Measurements from ENCODE around the gene IFNAR1. TPM values are rescaled to one million over a fixed set of nuclear protein-coding genes. Genes with fewer than 3 reads are reported as not detected.
"Not testable (repeated sequence)": the region's sequence is repeated elsewhere in the genome, so short reads cannot be mapped to it uniquely, and the experiment has no call there.

IFNAR1 gene
- total RNA-seq, 6 experiments from 2014 or later, result 42.0 to 49.7 (median 43.6) TPM

DNA sequence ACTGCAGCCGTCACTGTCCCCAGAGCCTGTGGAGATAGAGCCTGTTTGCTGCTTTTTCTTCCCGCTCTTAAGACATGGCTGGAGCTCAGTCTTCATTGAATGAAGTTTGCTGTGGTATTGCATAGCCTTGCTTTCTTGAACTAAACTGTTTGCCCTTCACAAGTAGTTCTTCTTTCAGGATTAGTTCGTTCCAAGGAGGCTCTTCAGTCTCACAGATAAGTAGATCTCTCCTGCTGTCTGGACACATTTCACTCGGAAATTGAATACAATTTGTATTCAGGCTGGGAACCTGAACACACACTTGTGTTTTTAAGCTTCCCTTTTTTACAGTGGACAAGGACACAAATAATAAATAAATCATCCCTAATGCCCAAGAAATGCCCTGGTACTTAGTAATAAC lies 34.7 kb downstream of the IFNAR1 start:
- DNase-seq, result no peak
- H3K27ac Mint-ChIP-seq, result no peak overlapping the region

DNA sequence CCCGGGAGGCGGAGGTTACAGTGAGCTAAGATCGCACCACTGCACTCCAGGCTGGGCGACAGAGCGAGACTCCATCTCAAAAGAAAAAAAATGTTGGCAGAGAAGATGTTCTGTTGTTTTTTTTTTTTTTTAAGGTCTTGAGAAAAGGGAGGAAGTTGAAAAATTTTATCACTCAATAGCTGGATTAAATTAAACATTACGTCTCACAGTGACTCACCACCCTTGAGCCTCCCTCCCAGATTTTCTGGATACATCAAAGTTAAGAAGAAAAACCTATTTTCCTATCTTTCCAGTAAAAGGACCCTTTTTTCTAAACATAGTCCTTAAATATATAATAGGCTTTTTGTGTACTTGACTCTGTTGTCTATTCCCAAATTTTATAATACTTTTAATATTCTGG lies 35.5 kb downstream of the IFNAR1 start:
- TF ChIP-seq, protein P1, sequence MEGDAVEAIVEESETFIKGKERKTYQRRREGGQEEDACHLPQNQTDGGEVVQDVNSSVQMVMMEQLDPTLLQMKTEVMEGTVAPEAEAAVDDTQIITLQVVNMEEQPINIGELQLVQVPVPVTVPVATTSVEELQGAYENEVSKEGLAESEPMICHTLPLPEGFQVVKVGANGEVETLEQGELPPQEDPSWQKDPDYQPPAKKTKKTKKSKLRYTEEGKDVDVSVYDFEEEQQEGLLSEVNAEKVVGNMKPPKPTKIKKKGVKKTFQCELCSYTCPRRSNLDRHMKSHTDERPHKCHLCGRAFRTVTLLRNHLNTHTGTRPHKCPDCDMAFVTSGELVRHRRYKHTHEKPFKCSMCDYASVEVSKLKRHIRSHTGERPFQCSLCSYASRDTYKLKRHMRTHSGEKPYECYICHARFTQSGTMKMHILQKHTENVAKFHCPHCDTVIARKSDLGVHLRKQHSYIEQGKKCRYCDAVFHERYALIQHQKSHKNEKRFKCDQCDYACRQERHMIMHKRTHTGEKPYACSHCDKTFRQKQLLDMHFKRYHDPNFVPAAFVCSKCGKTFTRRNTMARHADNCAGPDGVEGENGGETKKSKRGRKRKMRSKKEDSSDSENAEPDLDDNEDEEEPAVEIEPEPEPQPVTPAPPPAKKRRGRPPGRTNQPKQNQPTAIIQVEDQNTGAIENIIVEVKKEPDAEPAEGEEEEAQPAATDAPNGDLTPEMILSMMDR (IDR thresholded peaks at IDR 0.05), result no peak
- no peak for DNase-seq
- H3K27ac Mint-ChIP-seq, result peak overlapping the region; percentile 52; the same call in 1 of the 2 replicates

More for the DNA sequence above, 34.7 kb downstream of the IFNAR1 start:
- TF ChIP-seq, protein P1 (IDR thresholded peaks at IDR 0.05), result no peak
- H3K9me3 Mint-ChIP-seq, result no peaks in the 10 kb centered on the region
- H3K27me3 Mint-ChIP-seq (ENCODE audit: insufficient read depth), result 0 out of 2 replicates have a peak, but pooled peaks cover 4% of the 10 kb centered on the region
- H3K36me3 Mint-ChIP-seq (ENCODE audit: low read depth), result 0 out of 2 replicates have a peak, but pooled peaks cover 11% of the 10 kb centered on the region
- H3K4me3 Mint-ChIP-seq, result no peak overlapping the region
- H3K4me1 Mint-ChIP-seq (ENCODE audit: low read depth), result peaks cover 34% of the 10 kb centered on the region

DNA sequence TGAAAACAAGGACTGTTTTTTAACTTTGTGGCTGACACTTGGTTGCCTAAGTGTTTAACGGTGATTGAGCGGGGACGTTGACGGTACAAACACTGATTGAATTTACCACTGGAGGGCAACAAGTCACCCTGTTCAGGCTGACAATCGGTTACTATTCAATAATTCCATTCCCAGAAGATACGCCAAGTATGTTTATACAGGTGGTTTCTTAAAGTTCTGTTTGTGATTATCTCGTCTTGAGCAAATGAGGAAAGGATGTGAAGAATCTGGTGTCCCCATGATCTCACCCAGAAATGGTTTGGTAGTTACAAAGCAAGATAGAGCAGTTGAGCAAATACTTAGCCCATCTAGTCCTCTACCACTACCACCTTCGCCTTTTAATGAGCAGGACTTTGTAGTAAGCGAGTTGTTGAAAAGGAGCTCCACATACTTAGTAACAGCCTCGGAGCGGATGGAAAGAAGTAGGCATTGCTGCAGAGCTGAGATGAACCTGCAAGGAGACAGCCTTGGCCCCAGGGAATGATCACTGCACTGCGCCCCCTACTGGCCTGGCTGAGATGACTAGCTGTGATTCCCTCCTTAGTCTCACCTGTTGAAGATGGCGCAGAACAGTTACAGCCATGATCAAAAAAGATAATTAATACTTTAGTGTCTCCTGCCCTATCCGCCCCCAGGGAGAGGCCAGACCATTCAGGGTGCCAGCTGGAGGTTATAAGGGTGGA lies 36.3 kb downstream of the IFNAR1 start:
- DNase-seq, result peak; percentile 39
- Mint-ChIP-seq H3K4me1 (ENCODE audit: low read depth) (peaks cover 28% of the 10 kb centered on the region), H3K9me3 (peaks cover 2% of the 10 kb centered on the region; the same call in 1 of the 2 replicates), H3K36me3 (ENCODE audit: low read depth) (0 out of 2 replicates have a peak, but pooled peaks cover 5% of the 10 kb centered on the region), H3K27ac (peak overlapping the region; percentile 17; the same call in 1 of the 2 replicates), H3K4me3 (peak overlapping the region; percentile 35; the same call in 1 of the 2 replicates), H3K27me3 (ENCODE audit: insufficient read depth) (0 out of 2 replicates have a peak, but pooled peaks cover 4% of the 10 kb centered on the region)
- TF ChIP-seq, protein P1 (IDR thresholded peaks at IDR 0.05), result peak; percentile 92

More for the DNA sequence above, 35.5 kb downstream of the IFNAR1 start:
- Mint-ChIP-seq H3K36me3 (ENCODE audit: low read depth) (0 out of 2 replicates have a peak, but pooled peaks cover 8% of the 10 kb centered on the region), H3K4me3 (no peak overlapping the region), H3K4me1 (ENCODE audit: low read depth) (peaks cover 30% of the 10 kb centered on the region), H3K27me3 (ENCODE audit: insufficient read depth) (0 out of 2 replicates have a peak, but pooled peaks cover 4% of the 10 kb centered on the region), H3K9me3 (no peaks in the 10 kb centered on the region)

DNA sequence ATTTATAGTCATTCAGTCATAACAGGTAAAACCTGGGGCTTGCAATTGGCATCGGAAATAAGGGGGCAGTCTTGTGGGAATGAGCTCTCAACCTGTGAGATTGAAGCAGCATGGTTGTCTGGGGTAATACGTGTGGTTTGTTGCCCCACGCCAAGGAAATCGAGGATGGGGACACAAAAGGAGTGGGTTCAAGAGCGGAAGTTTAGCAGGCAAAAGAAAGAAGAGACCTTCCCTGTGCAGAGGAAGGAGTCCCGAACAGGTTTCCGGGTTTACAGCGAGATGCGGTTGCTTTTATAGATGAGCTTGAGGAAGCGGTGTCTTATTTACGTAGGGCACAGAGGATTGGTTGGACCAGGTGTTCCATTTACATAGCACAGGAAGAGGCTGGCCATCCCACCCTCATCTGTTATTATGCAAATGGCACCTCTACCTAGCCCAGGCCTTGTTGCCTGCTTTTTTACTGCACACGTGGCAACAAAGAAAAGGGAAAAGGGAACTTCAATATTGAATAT lies 37.3 kb downstream of the IFNAR1 start:
- TF ChIP-seq, protein P1 (IDR thresholded peaks at IDR 0.05), result no peak
- Mint-ChIP-seq H3K27ac (no peak overlapping the region), H3K9me3 (peaks cover 12% of the 10 kb centered on the region), H3K36me3 (ENCODE audit: low read depth) (peaks cover 12% of the 10 kb centered on the region), H3K27me3 (ENCODE audit: insufficient read depth) (peaks cover 4% of the 10 kb centered on the region; the same call in 1 of the 2 replicates), H3K4me1 (ENCODE audit: low read depth) (peaks cover 28% of the 10 kb centered on the region), H3K4me3 (no peak overlapping the region)
- no peak for DNase-seq

DNA sequence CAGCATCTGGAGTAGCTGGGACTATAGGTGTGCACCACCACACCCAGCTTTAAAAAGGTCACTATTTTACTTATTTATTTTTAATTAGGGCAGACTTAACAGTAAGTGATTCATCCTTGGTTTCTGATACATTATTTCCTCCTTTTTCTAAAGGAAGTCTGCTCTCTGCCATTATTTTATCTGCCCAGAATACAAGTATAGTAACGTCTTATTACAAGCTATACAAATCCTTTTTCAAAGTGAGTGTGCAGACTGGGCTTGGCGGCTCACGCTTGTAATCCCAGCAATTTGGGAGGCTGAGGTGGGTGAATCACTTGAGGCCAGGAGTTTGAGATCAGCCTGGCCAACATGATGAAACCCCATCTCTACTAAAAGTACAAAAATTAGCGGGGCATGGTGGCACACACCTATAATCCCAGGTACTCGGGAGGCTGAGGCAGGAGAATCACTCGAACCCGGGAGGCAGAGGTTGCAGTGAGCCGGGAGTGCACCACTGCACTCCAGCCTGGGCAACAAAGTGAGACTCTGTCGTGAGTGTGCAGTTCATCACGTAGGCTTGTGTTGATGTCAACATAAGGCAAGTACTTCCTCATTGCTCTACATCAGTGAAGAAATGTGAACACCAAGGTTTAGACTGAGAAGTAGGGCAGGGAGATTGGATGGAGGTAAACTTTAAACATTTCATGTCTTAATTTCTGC lies 39.3 kb downstream of the IFNAR1 start:
- H3K4me3 Mint-ChIP-seq; H3K27ac Mint-ChIP-seq; DNase-seq; H3K27me3 Mint-ChIP-seq (ENCODE audit: insufficient read depth): not testable (repeated sequence)
- Mint-ChIP-seq H3K4me1 (ENCODE audit: low read depth) (peaks cover 28% of the 10 kb centered on the region), H3K9me3 (peaks cover 29% of the 10 kb centered on the region), H3K36me3 (ENCODE audit: low read depth) (peaks cover 29% of the 10 kb centered on the region)

Measured in HFFc6 (cell line).